HG03432 (cell line): Measurements from ENCODE around the gene NABP2.

Experiments
- ATAC-seq: cut with Tn5 transposase; IDR thresholded peaks from one replicate; pipeline ENCODE4 v1.9.1; 2021; ENCODE audit warnings: mild to moderate bottlenecking, moderate library complexity; ENCODE audit not compliant: unreplicated experiment

NABP2 gene

GRCh38 chr12:56212361-56212760 is 11.8 kb upstream of the NABP2 start:
- ATAC-seq: no peak

- no peak for ATAC-seq
Measured at GRCh38 chr12:56213878-56214277, 10.3 kb upstream of the NABP2 start.

GRCh38 chr12:56216461-56216860 is 7.7 kb upstream of the NABP2 start:
- no peak for ATAC-seq

GRCh38 chr12:56219840-56220239 is 4.3 kb upstream of the NABP2 start:
- no peak for ATAC-seq

- ATAC-seq: no peak
Measured at GRCh38 chr12:56220611-56221231, 3.4 kb upstream of the NABP2 start.

GRCh38 chr12:56221232-56221756 is 2.8 kb upstream of the NABP2 start:
- peak; percentile 27 for ATAC-seq

- peak; percentile 77 for ATAC-seq
Measured at GRCh38 chr12:56221757-56222530, 2.2 kb upstream of the NABP2 start, which contains the start of gene RNF41. TSS of gene RNF41 (minus strand) at chr12:56221922. CDS start at chr12:56214047, 7,875 bp downstream.

- ATAC-seq: no peak
Measured at GRCh38 chr12:56222531-56222895, 1.6 kb upstream of the NABP2 start.

- ATAC-seq: no peak
Measured at GRCh38 chr12:56223571-56224101, 506 bp upstream of the NABP2 start.

GRCh38 chr12:56224954-56225353 is 812 bp downstream of the NABP2 start:
- ATAC-seq: no peak

GRCh38 chr12:56229082-56229481 is 4.9 kb downstream of the NABP2 start:
- no peak for ATAC-seq

GRCh38 chr12:56229916-56230431 is 5.8 kb downstream of the NABP2 start, which contains the start of gene SLC39A5:
TSS of gene SLC39A5 (plus strand) at chr12:56230051. CDS start at chr12:56231275, 1,224 bp downstream.
- ATAC-seq: no peak

GRCh38 chr12:56230432-56231183 is 6.5 kb downstream of the NABP2 start:
- ATAC-seq: no peak

GRCh38 chr12:56231184-56231582 is 7.0 kb downstream of the NABP2 start:
- no peak for ATAC-seq

- ATAC-seq: no peak
Measured at GRCh38 chr12:56234746-56235436, 10.7 kb downstream of the NABP2 start.

- ATAC-seq: no peak
Measured at GRCh38 chr12:56236091-56236490, 11.9 kb downstream of the NABP2 start.

GRCh38 chr12:56236985-56237384 is 12.8 kb downstream of the NABP2 start:
- no peak for ATAC-seq

GRCh38 chr12:56237552-56237951 is 13.4 kb downstream of the NABP2 start:
- ATAC-seq: no peak

- ATAC-seq: no peak
Measured at GRCh38 chr12:56241424-56242303, 17.5 kb downstream of the NABP2 start.
